SK-N-SH treated with all-trans-retinoic acid at 6 μM for 48 hours (cell line): ENCODE measurements around the gene CDR2L.

Experiments used
- ARNTL ChIP-seq: fragments of 450-650 bp; formaldehyde crosslinking; IDR thresholded peaks from 2 replicates; pipeline ENCODE4 v1.5.0; 2020; ENCODE audit warnings: low read depth, mild to moderate bottlenecking, moderate library complexity, borderline replicate concordance
- BACH2 ChIP-seq: fragments of 250-450 bp; sonication (Bioruptor Pico); IDR thresholded peaks from 2 replicates; pipeline ENCODE4 v1.9.0; 2021; ENCODE audit warnings: mild to moderate bottlenecking, borderline replicate concordance
- CREB5 ChIP-seq: fragments of 250-450 bp; sonication (Bioruptor Pico); IDR thresholded peaks from 2 replicates; pipeline ENCODE4 v1.5.1; 2020; ENCODE audit warnings: low read depth, mild to moderate bottlenecking, moderate library complexity
- ESRRG ChIP-seq: fragments of 250-450 bp; sonication (Bioruptor Pico); IDR thresholded peaks from 2 replicates; pipeline ENCODE4 v1.6.1; 2021; ENCODE audit warnings: mild to moderate bottlenecking
- GLIS3 ChIP-seq: fragments of 250-450 bp; sonication (Bioruptor Pico); IDR thresholded peaks from 2 replicates; pipeline ENCODE4 v1.5.0; 2020; ENCODE audit warnings: mild to moderate bottlenecking, moderate library complexity
- OSR1 ChIP-seq: fragments of 250-450 bp; sonication (Bioruptor Pico); IDR thresholded peaks from 2 replicates; pipeline ENCODE4 v1.8.0; 2022; ENCODE audit warnings: moderate library complexity, mild to moderate bottlenecking, inconsistent platforms
- PPARA ChIP-seq: fragments of 250-450 bp; sonication (Bioruptor Pico); IDR thresholded peaks from 2 replicates; pipeline ENCODE4 v1.5.0; 2020; ENCODE audit warnings: mild to moderate bottlenecking, borderline replicate concordance
- RARB ChIP-seq: fragments of 250-450 bp; sonication (Bioruptor Pico); IDR thresholded peaks from 2 replicates; pipeline ENCODE4 v1.8.0; 2021; ENCODE audit warnings: mild to moderate bottlenecking, moderate library complexity
- SNAI2 ChIP-seq: fragments of 250-450 bp; sonication (Bioruptor Pico); IDR thresholded peaks from 2 replicates; pipeline ENCODE4 v1.5.0; 2020; ENCODE audit warnings: mild to moderate bottlenecking, moderate library complexity
- TOX ChIP-seq: fragments of 250-450 bp; sonication (Bioruptor Pico); IDR thresholded peaks from 2 replicates; pipeline ENCODE4 v1.8.0; 2021; ENCODE audit warnings: mild to moderate bottlenecking, moderate library complexity, borderline replicate concordance
- ZC3H10 ChIP-seq: fragments of 250-450 bp; sonication (Bioruptor Pico); IDR thresholded peaks from 2 replicates; pipeline ENCODE4 v1.5.1; 2021; ENCODE audit warnings: mild to moderate bottlenecking, moderate library complexity
- ZFP3 ChIP-seq: fragments of 250-450 bp; sonication (Bioruptor Pico); IDR thresholded peaks from 2 replicates; pipeline ENCODE4 v1.5.0; 2020; ENCODE audit warnings: mild to moderate bottlenecking, moderate library complexity
- ZFP30 ChIP-seq: fragments of 450-650 bp; formaldehyde crosslinking; IDR thresholded peaks from 2 replicates; pipeline ENCODE4 v1.5.0; 2022; ENCODE audit warnings: mild to moderate bottlenecking, moderate library complexity
- ZNF565 ChIP-seq: fragments of 450-650 bp; formaldehyde crosslinking; conservative IDR thresholded peaks from 2 replicates; pipeline ENCODE4 v1.5.0; 2020; ENCODE audit warnings: low read depth, mild to moderate bottlenecking, moderate library complexity

- TF ChIP-seq ESRRG (CRISPR knock-in tag) (no peak), PPARA (CRISPR knock-in tag) (no peak), TOX (CRISPR knock-in tag) (no peak), CREB5 (CRISPR knock-in tag) (no peak), ARNTL (CRISPR knock-in tag) (no peak), RARB (CRISPR knock-in tag) (no peak), ZFP3 (CRISPR knock-in tag) (no peak), ZC3H10 (CRISPR knock-in tag) (no peak), BACH2 (no peak), ZFP30 (CRISPR knock-in tag) (no peak), GLIS3 (CRISPR knock-in tag) (no peak), OSR1 (CRISPR knock-in tag) (no peak), ZNF565 (CRISPR knock-in tag) (no peak), SNAI2 (CRISPR knock-in tag) (no peak)
These were observed 14.5 kb upstream of the CDR2L start for GRCh38 chr17:74972973-74973328.
